Activated T-cell treated with anti-CD3 and anti-CD28 coated beads, Interleukin-2, amount 50 U/mL, for 48 hours (primary cell): ENCODE results near the gene P2RY2.
A peak's percentile ranks its signal among the peaks of the same experiment; 100 is the strongest.

Source experiments
- DNase-seq, 2 experiments: peaks; one replicate each; pipeline ENCODE4 v3.0.0-alpha.2; 2020

P2RY2 gene

DNA sequence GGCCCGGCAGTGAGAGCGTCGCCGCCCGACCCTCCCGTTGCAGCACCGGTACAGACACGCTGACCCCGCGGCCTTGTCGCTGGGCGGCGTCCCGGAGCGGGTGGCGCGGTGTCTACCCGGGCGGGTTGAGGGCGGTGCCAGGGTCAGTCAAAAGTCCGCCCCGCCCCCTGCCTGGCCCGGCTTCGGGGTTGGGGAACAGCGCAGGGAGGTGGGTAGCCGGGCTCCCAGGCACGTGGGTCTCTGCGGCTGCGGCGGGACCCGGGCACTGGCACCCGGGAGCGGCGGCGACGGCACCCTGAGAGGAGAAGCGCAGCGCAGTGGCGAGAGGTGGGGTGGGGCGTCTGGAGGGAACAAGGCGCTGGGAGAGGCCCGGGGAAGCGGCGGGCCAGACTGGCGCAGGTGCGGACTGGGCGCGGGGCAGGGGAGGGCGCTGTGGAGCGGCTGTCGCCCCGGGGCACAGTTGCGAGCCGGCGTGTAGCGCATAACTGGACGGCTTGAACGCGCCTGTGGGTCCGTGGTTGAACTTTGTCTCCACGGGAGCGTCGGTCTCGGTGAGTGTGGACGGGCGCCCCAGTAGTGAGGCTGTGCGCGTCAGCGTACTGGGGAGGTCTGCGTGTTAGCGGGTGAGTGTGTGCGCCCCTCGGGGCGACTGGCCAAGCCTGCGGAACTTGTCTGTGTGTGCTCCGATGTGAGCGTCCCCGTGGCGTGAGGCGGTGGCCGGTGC, at the start of gene P2RY2:
Gene P2RY2 (plus strand): TSS at position 176 of the 724 bp plus-strand sequence. CDS start 15,879 bp downstream, outside the sequence.
- peak; percentile 73 to 74 for DNase-seq

- DNase-seq: no peak
Measured at GRCh38 chr11:73168925-73169579, 49.0 kb upstream of the P2RY2 start.

GRCh38 chr11:73170140-73170539, 47.9 kb upstream of the P2RY2 start:
- no peak for DNase-seq

- DNase-seq: no peak
Measured at GRCh38 chr11:73171436-73172161, 46.5 kb upstream of the P2RY2 start.

GRCh38 chr11:73172992-73173656, 45.0 kb upstream of the P2RY2 start:
- no peak for DNase-seq

DNA sequence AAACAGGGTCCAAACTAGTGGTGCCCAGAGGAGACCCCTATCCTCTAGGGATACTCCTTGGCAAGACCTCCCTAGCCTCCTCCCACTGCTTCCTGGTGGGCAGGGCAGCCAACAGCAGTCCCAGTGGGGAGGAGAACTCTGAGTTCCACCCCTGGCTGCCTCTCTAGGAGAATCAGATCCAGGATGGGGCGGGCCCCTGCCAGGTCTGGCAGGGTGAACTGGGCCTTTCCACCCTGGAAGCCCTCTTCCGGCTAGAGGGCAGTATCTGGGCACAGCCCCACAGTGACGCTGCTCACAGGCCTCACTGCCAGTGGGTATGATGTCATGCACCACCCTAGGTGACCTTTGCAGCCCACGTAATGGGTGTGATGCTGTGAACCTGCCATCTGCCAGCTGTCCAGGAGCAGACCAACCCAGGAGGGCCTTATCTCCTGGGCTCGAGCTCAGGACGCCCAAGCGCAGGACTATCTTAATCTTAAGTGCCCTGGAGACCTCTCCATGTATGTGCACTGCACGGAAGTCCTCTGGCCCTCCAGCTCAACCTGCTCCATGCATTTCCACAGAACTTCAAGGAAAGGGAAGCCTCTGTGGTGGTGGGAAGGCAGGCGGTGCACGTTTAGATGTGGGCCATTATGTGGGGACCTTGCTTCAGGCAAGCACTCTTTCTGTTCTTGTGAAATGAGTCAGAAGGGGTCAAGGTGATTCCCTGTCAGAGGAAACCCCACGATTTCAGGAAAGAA, 44.2 kb upstream of the P2RY2 start:
- DNase-seq: no peak

GRCh38 chr11:73174495-73174791, 43.6 kb upstream of the P2RY2 start:
- no peak for DNase-seq

DNA sequence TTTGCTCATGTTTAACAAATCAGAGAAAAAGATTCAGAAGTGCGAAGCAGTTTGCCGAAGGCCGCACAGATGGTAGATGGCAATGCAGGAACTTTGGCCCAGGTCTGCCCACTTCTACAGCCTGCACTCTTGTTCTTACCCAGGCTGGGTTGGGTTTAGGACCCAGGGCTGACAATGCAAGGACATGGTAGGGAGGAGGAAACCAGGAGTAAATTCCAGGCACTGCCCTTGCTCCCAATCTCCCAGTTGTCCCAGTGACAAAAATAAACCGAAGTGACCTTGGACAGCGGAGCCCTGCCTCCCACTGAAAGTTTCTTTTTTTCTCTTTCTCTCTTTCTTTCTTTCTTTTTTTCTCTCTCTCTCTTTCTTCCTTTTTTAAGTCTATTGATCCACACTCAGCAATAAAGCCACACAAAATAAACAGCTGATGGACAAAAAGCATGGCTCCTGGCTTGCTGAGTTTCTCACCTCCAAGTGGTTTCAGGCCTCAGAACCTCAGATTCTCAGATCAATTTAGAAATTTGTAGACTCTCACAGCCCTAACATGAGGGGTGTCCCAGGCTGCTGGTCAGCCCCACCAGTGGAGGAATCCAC, 42.4 kb upstream of the P2RY2 start:
- DNase-seq: no peak

GRCh38 chr11:73176145-73176873, 41.8 kb upstream of the P2RY2 start:
- DNase-seq: no peak

GRCh38 chr11:73176874-73177155, 41.3 kb upstream of the P2RY2 start:
- DNase-seq: no peak

- no peak for DNase-seq
Measured at GRCh38 chr11:73177380-73177777, 40.7 kb upstream of the P2RY2 start.

DNA sequence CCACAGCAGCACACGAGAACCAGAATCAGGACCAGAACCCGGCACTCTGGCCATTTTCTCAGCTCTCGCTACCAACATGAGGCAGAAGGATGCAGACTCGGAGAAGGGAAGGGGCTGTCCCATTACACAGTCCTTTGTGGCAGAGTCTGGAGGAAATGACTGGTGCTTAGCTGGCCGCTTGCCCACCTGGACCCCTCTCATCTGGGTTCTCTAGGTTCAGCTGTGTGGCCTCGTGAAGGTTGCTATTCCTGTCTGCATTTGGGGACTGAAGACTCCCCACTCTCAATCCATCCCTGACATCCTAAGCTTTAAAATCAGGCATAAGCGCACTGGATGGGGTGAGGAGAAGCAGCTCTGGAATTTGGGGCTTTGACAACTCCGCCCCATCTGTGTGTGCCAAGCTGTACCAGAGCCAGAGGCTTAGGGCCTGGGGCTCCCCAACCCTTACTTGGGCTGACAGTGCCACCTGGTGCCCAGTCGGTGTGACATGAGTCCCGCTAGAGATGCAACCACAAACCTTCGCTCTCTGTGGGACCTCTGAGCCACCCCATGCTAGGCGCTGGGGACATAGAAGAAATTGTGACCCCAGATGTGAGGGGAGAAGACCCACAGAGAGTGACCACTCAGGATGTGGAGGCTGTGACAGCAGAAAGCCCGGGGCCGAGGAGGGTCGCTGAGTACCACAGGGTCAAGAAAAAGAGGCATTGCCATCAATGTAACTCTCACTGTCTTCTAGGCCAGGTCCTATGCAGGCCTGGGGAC, 40.1 kb upstream of the P2RY2 start:
- DNase-seq: peak; percentile 81 to 83

DNA sequence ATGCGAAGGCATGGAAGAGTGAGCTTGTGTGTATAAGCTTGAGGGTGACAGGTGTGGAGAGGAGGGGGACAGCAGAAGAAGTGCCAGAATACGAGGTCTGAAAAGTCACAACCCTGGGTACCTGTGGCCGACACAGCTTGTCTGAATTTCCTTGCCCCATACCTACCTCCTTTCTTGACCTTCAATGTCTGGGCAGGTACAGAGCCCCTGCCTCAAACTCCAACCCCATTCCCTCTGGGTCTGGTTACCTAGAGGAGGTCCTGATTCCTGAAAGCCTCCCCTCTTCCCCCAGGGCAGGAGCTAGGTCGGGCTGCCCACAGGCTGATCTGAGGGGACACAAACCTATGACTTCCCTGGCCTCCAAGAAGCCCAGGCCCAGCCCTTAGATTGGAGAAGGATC, 39.4 kb upstream of the P2RY2 start:
- no peak for DNase-seq

DNA sequence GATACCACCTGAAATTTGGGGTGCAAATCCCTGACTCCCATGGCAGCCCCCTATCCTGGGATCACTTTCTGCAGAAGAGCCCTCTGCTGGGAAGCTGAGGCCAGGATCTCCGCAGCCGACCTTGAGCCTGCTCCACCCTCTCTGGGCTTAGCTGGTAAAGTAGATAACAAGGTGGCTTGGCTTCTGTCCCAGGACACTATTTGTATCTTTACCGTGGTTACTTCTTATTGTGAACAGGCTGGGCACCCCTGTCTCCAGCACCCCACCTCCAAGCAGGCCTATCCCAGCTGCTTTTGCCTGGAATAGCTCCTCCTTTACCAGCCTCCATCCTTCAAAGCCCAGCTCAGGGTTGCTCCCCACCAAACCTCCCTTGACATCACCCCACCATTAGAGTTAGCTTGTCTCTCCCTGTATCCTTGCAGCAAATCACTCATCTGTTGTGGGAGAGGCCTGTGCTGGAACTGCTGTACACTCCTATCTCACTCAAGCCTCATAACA, 35.2 kb upstream of the P2RY2 start:
- DNase-seq: no peak

- DNase-seq: peak; percentile 80
Measured at GRCh38 chr11:73184953-73185671, 33.0 kb upstream of the P2RY2 start.

- DNase-seq: no peak
Measured at GRCh38 chr11:73185680-73186293, 32.3 kb upstream of the P2RY2 start.

DNA sequence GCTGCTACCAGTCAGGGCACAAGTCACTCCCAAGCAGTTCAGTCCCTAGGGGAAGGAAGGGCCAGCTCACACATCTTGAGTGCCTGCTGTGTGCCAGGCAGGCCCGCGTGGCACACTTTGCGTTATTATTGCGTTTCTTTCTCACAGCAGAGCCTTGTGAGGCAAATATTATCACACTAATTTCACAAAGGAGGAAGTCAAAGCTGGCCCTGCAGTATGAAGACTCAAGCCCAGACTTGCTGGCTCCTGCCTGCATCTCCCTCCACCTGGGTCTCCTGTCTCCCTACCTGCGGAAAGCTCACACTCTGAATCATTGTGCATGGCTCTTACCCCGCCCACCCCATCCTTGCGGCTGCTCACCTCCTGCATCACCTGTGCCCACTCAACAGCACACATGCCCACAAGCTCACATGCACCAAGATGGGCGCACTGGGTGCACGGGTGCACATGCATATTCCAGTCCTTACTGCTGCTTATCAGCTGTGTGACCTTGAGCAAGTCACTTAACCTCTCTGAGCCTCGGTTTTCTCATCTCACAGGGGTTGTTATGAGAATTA, 31.7 kb upstream of the P2RY2 start:
- no peak for DNase-seq

GRCh38 chr11:73186886-73187285, 31.2 kb upstream of the P2RY2 start:
- no peak for DNase-seq

DNA sequence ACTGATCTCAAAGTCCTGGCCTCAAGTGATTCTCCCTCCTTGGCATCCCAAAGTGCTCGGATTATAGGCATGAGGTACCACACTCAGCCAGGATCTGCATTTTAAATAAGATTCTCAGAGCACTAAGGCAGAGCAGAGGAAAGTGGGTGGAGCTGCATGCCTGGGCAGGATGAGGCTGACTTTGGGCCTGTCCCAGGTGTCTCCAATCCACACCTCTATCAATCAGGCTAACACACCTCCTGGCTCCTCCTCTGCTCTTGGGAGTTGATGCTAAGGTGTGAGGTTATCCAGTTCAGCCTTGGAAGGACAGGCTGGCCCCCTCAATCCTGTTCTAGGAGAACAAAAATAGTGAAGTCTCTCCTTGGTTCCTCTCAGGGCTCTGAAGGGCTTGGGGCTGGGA, 30.2 kb upstream of the P2RY2 start:
- DNase-seq: no peak

DNA sequence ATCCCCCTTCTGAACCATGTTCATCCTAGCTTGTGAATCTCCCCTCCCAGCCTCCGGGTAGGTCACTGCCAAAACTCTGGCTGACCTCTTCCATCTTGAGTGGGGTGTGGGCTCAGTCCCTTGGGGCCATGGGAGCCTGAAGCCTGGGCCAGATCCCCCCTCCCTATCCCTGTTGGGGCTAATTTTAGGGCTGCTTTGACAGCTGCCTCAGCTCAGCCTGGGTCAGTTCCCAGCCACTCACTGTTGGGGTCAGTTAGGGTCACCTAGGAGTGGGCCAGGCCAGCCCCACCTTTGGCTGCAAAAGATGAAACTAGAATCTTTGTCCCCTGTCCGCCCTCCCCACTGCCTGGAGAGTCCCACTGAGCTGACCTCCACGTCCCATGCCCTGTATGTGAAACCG, 29.8 kb upstream of the P2RY2 start:
- DNase-seq: no peak
